Measurements from ENCODE around the gene SV2B. TPM values are rescaled to one million over a fixed set of nuclear protein-coding genes. Genes with fewer than 3 reads are reported as not detected.

Gene SV2B
- polyA plus RNA-seq, 2 of the 4 experiments (the other 2 are of a cell fraction): 0.05 TPM; not detected in 1

GRCh38 chr15:91264651-91265351, 164.7 kb downstream of the SV2B start:
- 56% methylated on average over 11 of the region's 11 CpGs for WGBS (ENCODE audit: missing lambda C conversion rate)
- no peak overlapping the region for H3K27ac ChIP-seq
- no peak for DNase-seq (ENCODE audit: low read depth in 1 of 2, low spot score in 1 of 2)
- ChIA-PET CTCF (interaction anchor here (0.6 to 7.1 kb wide), 7 partner anchors 8 to 333 kb away, joined by 3 to 89 read pairs (median 5); no protein-coding TSS in a partner anchor), POLR2A (no interaction called here)
- ATAC-seq: no peak
- H3K9me3 ChIP-seq: no peaks in the 10 kb centered on the region
- TF ChIP-seq ELK1 (IDR thresholded peaks at IDR 0.05; ENCODE audit: low read depth, low read length): no peak
- TF ChIP-seq CBX2 (IDR thresholded peaks at IDR 0.05; ENCODE audit: borderline replicate concordance, low read depth): no peak
- TF ChIP-seq EHMT2 (IDR thresholded peaks at IDR 0.05; ENCODE audit: low read depth): no peak
- TF ChIP-seq SMC3 (IDR thresholded peaks at IDR 0.05): no peak
- no peak for TF ChIP-seq FOSB (CRISPR knock-in tag; IDR thresholded peaks at IDR 0.05)
- TF ChIP-seq BHLHE40 (IDR thresholded peaks at IDR 0.05; ENCODE audit: low read depth, low read length): no peak
- no peak for TF ChIP-seq ZFP36 (IDR thresholded peaks at IDR 0.05; ENCODE audit: borderline replicate concordance, partially characterized antibody)
- TF ChIP-seq CEBPB (IDR thresholded peaks at IDR 0.05): no peak
- H3K4me2 ChIP-seq: no peak overlapping the region
- no peaks in the 10 kb centered on the region for H3K4me1 ChIP-seq
- FAIRE-seq: no peak
- no peak overlapping the region for H3K4me3 ChIP-seq

DNA sequence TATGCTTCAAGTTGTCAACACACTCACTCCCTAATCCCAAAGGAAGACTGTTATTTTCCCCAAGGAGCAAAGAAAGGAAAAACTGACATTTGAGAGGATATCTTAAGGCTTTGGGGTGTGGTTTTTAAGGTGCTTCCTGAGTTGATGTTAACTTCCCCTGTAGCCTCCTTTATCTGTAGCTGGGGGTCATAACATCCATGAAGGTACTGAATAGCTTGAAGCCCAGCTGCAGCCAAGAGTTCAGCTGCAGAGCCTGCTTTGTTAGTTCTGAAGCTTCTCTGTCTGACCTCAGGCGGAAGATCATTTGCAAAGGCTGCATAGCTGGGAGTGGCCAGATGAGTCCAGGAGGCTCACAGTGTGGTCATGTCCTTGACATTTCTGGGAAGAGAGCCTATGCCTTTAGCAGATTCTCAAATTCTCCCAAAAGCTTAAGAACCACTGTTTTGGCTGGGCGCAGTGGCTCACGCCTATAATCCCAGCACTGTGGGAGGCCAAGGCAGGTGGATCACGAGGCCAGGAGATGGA, 165.4 kb downstream of the SV2B start:
- DNase-seq (ENCODE audit: low read depth in 1 of 2, low spot score in 1 of 2) (no peak), ATAC-seq (no peak), FAIRE-seq (no peak)
- no peak overlapping the region for H3K27ac ChIP-seq
- H3K4me3 ChIP-seq: no peak overlapping the region
- H3K4me2 ChIP-seq: no peak overlapping the region
- H3K4me1 ChIP-seq: no peaks in the 10 kb centered on the region
- no peaks in the 10 kb centered on the region for H3K9me3 ChIP-seq
- 73% methylated on average over 4 of the region's 4 CpGs for WGBS (ENCODE audit: missing lambda C conversion rate)
- no peak for TF ChIP-seq CBX2 (IDR thresholded peaks at IDR 0.05; ENCODE audit: borderline replicate concordance, low read depth)
- no peak for TF ChIP-seq FOSB (CRISPR knock-in tag; IDR thresholded peaks at IDR 0.05)
- no peak for TF ChIP-seq RAD21 (conservative IDR thresholded peaks at IDR 0.05 in 1 of 2, IDR thresholded peaks at IDR 0.05 in 1 of 2)
- TF ChIP-seq, protein P1, sequence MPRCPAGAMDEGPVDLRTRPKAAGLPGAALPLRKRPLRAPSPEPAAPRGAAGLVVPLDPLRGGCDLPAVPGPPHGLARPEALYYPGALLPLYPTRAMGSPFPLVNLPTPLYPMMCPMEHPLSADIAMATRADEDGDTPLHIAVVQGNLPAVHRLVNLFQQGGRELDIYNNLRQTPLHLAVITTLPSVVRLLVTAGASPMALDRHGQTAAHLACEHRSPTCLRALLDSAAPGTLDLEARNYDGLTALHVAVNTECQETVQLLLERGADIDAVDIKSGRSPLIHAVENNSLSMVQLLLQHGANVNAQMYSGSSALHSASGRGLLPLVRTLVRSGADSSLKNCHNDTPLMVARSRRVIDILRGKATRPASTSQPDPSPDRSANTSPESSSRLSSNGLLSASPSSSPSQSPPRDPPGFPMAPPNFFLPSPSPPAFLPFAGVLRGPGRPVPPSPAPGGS (IDR thresholded peaks at IDR 0.05): no peak
- no peak for TF ChIP-seq TFCP2L1 (CRISPR knock-in tag; IDR thresholded peaks at IDR 0.05)
- TF ChIP-seq ZC3H11A (IDR thresholded peaks at IDR 0.05): no peak
- no peak for TF ChIP-seq HOXB5 (CRISPR knock-in tag; IDR thresholded peaks at IDR 0.05)
- no peak for TF ChIP-seq SREBF2 (IDR thresholded peaks at IDR 0.05)
- TF ChIP-seq HDAC2 (IDR thresholded peaks at IDR 0.05): no peak
- TF ChIP-seq ELK1 (IDR thresholded peaks at IDR 0.05; ENCODE audit: low read depth, low read length): no peak
- POLR2A ChIA-PET: no interaction called here
- CTCF ChIA-PET: interaction anchor here (1.3 to 7.1 kb wide), 4 partner anchors 17 to 309 kb away, joined by 3 to 89 read pairs (median 6); no protein-coding TSS in a partner anchor

DNA sequence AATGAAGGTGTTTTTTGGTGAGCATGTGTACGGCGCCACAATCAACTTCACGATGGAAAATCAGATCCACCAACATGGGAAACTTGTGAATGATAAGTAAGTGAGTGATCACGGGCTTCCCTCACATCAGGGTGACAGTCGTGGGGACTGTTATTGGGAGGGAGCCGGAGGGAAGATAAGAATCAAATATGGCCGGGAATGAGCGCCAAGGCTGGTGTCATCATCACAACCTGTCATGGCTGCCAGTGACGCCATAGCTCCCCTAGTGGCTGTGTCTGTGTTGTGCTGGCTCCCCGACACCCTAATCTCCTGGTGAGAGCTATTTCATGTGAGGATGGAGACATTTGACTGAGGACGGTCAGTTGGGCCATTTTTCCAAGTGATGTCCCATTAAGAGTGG, 168.5 kb downstream of the SV2B start:
- Histone ChIP-seq H3K4me3 (no peak overlapping the region), H3K9me3 (no peaks in the 10 kb centered on the region), H3K27ac (no peak overlapping the region), H3K4me2 (no peak overlapping the region), H3K4me1 (no peaks in the 10 kb centered on the region)
- DNase-seq (ENCODE audit: low read depth in 1 of 2, low spot score in 1 of 2) (peak; percentile 37 to 49), FAIRE-seq (no peak), ATAC-seq (peak in 1 of 2 experiments; percentile 74; a peak in 3 of 6 replicates)
- CTCF ChIA-PET: interaction anchor here (1.0 to 7.1 kb wide), 10 partner anchors 11 to 335 kb away, joined by 3 to 89 read pairs (median 6); partner anchors contain the start of genes HDDC3 and UNC45A
- TF ChIP-seq, protein P2, sequence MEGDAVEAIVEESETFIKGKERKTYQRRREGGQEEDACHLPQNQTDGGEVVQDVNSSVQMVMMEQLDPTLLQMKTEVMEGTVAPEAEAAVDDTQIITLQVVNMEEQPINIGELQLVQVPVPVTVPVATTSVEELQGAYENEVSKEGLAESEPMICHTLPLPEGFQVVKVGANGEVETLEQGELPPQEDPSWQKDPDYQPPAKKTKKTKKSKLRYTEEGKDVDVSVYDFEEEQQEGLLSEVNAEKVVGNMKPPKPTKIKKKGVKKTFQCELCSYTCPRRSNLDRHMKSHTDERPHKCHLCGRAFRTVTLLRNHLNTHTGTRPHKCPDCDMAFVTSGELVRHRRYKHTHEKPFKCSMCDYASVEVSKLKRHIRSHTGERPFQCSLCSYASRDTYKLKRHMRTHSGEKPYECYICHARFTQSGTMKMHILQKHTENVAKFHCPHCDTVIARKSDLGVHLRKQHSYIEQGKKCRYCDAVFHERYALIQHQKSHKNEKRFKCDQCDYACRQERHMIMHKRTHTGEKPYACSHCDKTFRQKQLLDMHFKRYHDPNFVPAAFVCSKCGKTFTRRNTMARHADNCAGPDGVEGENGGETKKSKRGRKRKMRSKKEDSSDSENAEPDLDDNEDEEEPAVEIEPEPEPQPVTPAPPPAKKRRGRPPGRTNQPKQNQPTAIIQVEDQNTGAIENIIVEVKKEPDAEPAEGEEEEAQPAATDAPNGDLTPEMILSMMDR (IDR thresholded peaks at IDR 0.05): peak; percentile 22; the same call in 2 of the 3 replicates
- TF ChIP-seq ELK1 (IDR thresholded peaks at IDR 0.05; ENCODE audit: low read depth, low read length): no peak
- TF ChIP-seq, protein P3, sequence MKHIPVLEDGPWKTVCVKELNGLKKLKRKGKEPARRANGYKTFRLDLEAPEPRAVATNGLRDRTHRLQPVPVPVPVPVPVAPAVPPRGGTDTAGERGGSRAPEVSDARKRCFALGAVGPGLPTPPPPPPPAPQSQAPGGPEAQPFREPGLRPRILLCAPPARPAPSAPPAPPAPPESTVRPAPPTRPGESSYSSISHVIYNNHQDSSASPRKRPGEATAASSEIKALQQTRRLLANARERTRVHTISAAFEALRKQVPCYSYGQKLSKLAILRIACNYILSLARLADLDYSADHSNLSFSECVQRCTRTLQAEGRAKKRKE (CRISPR knock-in tag; IDR thresholded peaks at IDR 0.05; ENCODE audit: low read depth): no peak
- no peak for TF ChIP-seq EHMT2 (IDR thresholded peaks at IDR 0.05; ENCODE audit: low read depth)
- no peak for TF ChIP-seq CHD4 (IDR thresholded peaks at IDR 0.05; ENCODE audit: borderline replicate concordance)
- TF ChIP-seq SREBF2 (IDR thresholded peaks at IDR 0.05): no peak
- 28% methylated on average over 11 of the region's 11 CpGs for WGBS (ENCODE audit: missing lambda C conversion rate)
- POLR2A ChIA-PET: no interaction called here
